CD14-positive monocyte (primary cell): ENCODE results near the gene ACAP1. TPM values are rescaled to one million over a fixed set of nuclear protein-coding genes. Genes with fewer than 3 reads are reported as not detected.

Experiments used
- DNase-seq, 3 donors: peaks; one replicate each; pipeline ENCODE4 v3.0.0-alpha.2; 2011 to 2022
- H2AFZ ChIP-seq: 2 replicates; pipeline ENCODE4 v1.6.0; 2012; ENCODE audit warnings: mild to moderate bottlenecking, low read depth, low read length, inconsistent platforms; ENCODE audit not compliant: insufficient read depth, poor library complexity, severe bottlenecking
- H3K27ac ChIP-seq, 2 donors: 1 replicate in 1 of 2; 2 replicates in 1 of 2; pipeline ENCODE4 v1.5.1; 2012 to 2013; ENCODE audit warnings: low read length in 2 of 2, control low read depth in 1 of 2, inconsistent platforms in 1 of 2, low read depth in 1 of 2, mild to moderate bottlenecking in 1 of 2
- H3K27me3 ChIP-seq, 2 donors: one replicate each; pipeline versions ENCODE4 v1.6.0 to v1.6.1; 2011 to 2013; ENCODE audit warnings: low read length in 2 of 2; ENCODE audit not compliant: control insufficient read depth in 2 of 2, insufficient read depth in 2 of 2
- H3K36me3 ChIP-seq, 2 donors: replicated peaks in 1 of 2; 1 replicate in 1 of 2; 2 replicates in 1 of 2; pipeline versions ENCODE4 v1.5.1 to v1.6.1; 2012 to 2013; ENCODE audit warnings: low read length in 2 of 2, control low read depth in 1 of 2, inconsistent platforms in 1 of 2, mild to moderate bottlenecking in 1 of 2; ENCODE audit not compliant: insufficient read depth in 2 of 2, control insufficient read depth in 1 of 2
- H3K4me1 ChIP-seq, 2 donors: 1 replicate in 1 of 2; 2 replicates in 1 of 2; pipeline versions ENCODE4 v1.5.1 to v1.6.1; 2012 to 2013; ENCODE audit warnings: low read length in 2 of 2, control low read depth in 1 of 2, inconsistent platforms in 1 of 2, mild to moderate bottlenecking in 1 of 2, moderate library complexity in 1 of 2; ENCODE audit not compliant: insufficient read depth in 2 of 2, control insufficient read depth in 1 of 2
- H3K4me2 ChIP-seq: replicated peaks from 2 replicates; pipeline ENCODE3; 2012; ENCODE audit warnings: low read length, moderate library complexity, mild to moderate bottlenecking; ENCODE audit not compliant: poor library complexity, severe bottlenecking; ENCODE audit errors: extremely low read depth
- H3K4me3 ChIP-seq, 3 experiments: fragments of 200-600 bp in 1 of 3; sonication (generic) in 1 of 3; replicated peaks in 1 of 3; 1 replicate in 2 of 3; 2 replicates in 1 of 3; pipeline ENCODE4 v1.5.1; 2011 to 2013; ENCODE audit warnings: low read length in 3 of 3, mild to moderate bottlenecking in 3 of 3, control low read depth in 2 of 3, low read depth in 2 of 3, inconsistent platforms in 1 of 3, moderate library complexity in 1 of 3
- H3K79me2 ChIP-seq: 2 replicates; pipeline ENCODE4 v1.6.0; 2012; ENCODE audit warnings: mild to moderate bottlenecking, control low read depth, inconsistent platforms, low read length, moderate library complexity; ENCODE audit not compliant: insufficient read depth
- H3K9ac ChIP-seq: 2 replicates; pipeline ENCODE4 v1.6.0; 2017; ENCODE audit warnings: low read length, mild to moderate bottlenecking; ENCODE audit not compliant: insufficient read depth, poor library complexity, severe bottlenecking
- H3K9me3 ChIP-seq, 2 donors: replicated peaks in 1 of 2; 1 replicate in 1 of 2; 2 replicates in 1 of 2; pipeline versions ENCODE4 v1.5.1 to v1.6.1; 2012 to 2013; ENCODE audit warnings: low read length in 2 of 2, control low read depth in 1 of 2; ENCODE audit not compliant: control insufficient read depth in 1 of 2, insufficient read depth in 1 of 2
- H4K20me1 ChIP-seq: 2 replicates; pipeline ENCODE4 v1.6.0; 2012; ENCODE audit warnings: mild to moderate bottlenecking, low read length, control low read depth, moderate library complexity; ENCODE audit not compliant: insufficient read depth
- H3K27ac Mint-ChIP-seq, 7 donors: one replicate each; pipeline ENCODE4 v1.8.0; 2020; ENCODE audit warnings: mild to moderate bottlenecking in 7 of 7, mixed read lengths in 7 of 7, moderate library complexity in 6 of 7, inconsistent platforms in 2 of 7
- H3K27me3 Mint-ChIP-seq, 3 donors: one replicate each; pipeline ENCODE4 v1.8.0; 2021 to 2022; ENCODE audit warnings: low read depth in 3 of 3, mild to moderate bottlenecking in 3 of 3, mixed read lengths in 3 of 3, moderate library complexity in 3 of 3, inconsistent platforms in 1 of 3
- H3K36me3 Mint-ChIP-seq, 2 donors: one replicate each; pipeline ENCODE4 v1.8.0; 2020; ENCODE audit warnings: mixed read lengths in 2 of 2, inconsistent platforms in 1 of 2, mild to moderate bottlenecking in 1 of 2
- H3K4me1 Mint-ChIP-seq: one replicate; pipeline ENCODE4 v1.8.0; 2020; ENCODE audit warnings: mild to moderate bottlenecking, mixed read lengths
- H3K4me3 Mint-ChIP-seq, 2 donors: one replicate each; pipeline ENCODE4 v1.8.0; 2020; ENCODE audit warnings: mild to moderate bottlenecking in 2 of 2, mixed read lengths in 2 of 2, moderate library complexity in 1 of 2
- H3K9me3 Mint-ChIP-seq, 7 donors: one replicate each; pipeline ENCODE4 v1.8.0; 2020 to 2022; ENCODE audit warnings: mixed read lengths in 7 of 7, mild to moderate bottlenecking in 6 of 7, moderate library complexity in 6 of 7, inconsistent platforms in 2 of 7
- WGBS: methylation state at CpG from one replicate; pipeline ENCODE4 v1.1.5; 2013; ENCODE audit warnings: missing lambda C conversion rate; ENCODE audit not compliant: insufficient coverage; 5-methylcytosine and 5-hydroxymethylcytosine counted together
- intact Hi-C, 2 donors: fragments of 100-400 bp; cut with micrococcal nuclease; formaldehyde crosslinking; loops; one replicate each; pipeline versions ENCODE4 v1.15.0 to v1.15.1; 2023
- polyA plus RNA-seq, 3 donors: library from polyadenylated mRNA; depleted of rRNA in 1 of 3; unstranded in 2 of 3; stranded (reverse) in 1 of 3; fragments of 300-500 nt in 2 of 3; fragments of >200 nt in 1 of 3; fragmentation: Illumina TruSeq in 2 of 3; gene quantifications; 1 replicate in 2 of 3; 2 replicates in 1 of 3; pipeline ENCODE4 v1.2.3, GENCODE V29; 2012 to 2021
- TF ChIP-seq, protein P1 (sequence below): fragments of 200-600 bp; IDR thresholded peaks from one replicate; pipeline ENCODE4 v1.8.0; 2022; ENCODE audit warnings: antibody characterized with exemption, mild to moderate bottlenecking

ACAP1 gene
- polyA plus RNA-seq, 3 donors, result 32.1 to 68.5 (median 40.5) TPM

DNA sequence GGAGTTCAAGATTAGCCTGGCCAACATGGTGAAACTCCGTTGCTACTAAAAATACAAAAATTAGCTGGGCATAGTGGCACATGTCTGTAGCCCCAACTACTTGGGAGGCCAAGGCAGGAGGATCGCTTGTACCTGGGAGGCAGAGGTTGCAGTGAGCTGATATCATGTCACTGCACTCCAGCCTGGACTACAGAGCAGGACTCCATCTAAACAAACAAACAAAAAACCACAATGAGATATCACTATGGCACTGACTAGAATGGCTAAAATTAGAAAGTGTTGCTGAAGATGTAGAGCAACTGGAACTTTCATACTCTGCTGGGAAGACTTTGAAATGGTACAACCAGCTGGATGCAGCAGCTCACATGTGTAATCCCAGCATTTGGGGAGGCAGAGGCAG is 38.0 kb downstream of the ACAP1 start:
- no peak for DNase-seq
- Mint-ChIP-seq H3K4me1 (no peaks in the 10 kb centered on the region), H3K27me3 (peaks cover 13 to 30% (median 21%) of the 10 kb centered on the region in 3 donors), H3K9me3 (peaks cover 4 to 11% (median 6%) of the 10 kb centered on the region in 7 donors), H3K4me3 (no peak overlapping the region), H3K36me3 (no peaks in the 10 kb centered on the region), H3K27ac (peak overlapping the region in 1 of 7 donors; percentile 54)
- intact Hi-C loops, result no loop called here
- H3K4me1 ChIP-seq, result no peaks in the 10 kb centered on the region
- no peaks in the 10 kb centered on the region for H4K20me1 ChIP-seq
- peaks cover 0 to 4% of the 10 kb centered on the region in 2 donors for H3K27me3 ChIP-seq
- no peak overlapping the region for H3K4me2 ChIP-seq
- H3K27ac ChIP-seq, result no peak overlapping the region
- TF ChIP-seq, protein P1, sequence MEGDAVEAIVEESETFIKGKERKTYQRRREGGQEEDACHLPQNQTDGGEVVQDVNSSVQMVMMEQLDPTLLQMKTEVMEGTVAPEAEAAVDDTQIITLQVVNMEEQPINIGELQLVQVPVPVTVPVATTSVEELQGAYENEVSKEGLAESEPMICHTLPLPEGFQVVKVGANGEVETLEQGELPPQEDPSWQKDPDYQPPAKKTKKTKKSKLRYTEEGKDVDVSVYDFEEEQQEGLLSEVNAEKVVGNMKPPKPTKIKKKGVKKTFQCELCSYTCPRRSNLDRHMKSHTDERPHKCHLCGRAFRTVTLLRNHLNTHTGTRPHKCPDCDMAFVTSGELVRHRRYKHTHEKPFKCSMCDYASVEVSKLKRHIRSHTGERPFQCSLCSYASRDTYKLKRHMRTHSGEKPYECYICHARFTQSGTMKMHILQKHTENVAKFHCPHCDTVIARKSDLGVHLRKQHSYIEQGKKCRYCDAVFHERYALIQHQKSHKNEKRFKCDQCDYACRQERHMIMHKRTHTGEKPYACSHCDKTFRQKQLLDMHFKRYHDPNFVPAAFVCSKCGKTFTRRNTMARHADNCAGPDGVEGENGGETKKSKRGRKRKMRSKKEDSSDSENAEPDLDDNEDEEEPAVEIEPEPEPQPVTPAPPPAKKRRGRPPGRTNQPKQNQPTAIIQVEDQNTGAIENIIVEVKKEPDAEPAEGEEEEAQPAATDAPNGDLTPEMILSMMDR, result no peak
- H3K9me3 ChIP-seq, result no peaks in the 10 kb centered on the region
- no peak overlapping the region for H3K9ac ChIP-seq
- no peak overlapping the region for H2AFZ ChIP-seq
- 94% methylated on average over 2 of the region's 2 CpGs for WGBS
- no peak overlapping the region for H3K4me3 ChIP-seq
- H3K79me2 ChIP-seq, result no peaks in the 10 kb centered on the region
- no peaks in the 10 kb centered on the region for H3K36me3 ChIP-seq

DNA sequence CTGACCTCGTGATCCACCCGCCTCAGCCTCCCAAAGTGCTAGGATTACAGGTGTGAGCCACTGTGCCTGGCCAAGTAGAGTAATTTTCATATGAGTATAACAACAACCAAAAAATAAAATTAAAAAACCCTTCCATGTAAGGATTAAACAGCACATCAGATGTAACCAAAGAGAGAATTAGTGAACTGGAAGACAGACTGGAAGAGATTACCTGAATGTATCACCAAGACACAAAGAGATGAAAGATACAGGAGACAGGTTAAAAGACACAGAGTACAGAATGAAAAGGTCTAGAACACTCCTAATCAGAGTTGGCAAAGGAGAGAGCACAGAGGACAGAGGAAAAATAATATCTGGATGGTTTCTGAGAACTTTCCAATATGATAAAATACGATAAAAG is 42.8 kb downstream of the ACAP1 start:
- peaks cover 11 to 18% of the 10 kb centered on the region in 2 donors for H3K4me1 ChIP-seq
- no CpG with 5 or more reads among the region's 3 CpGs for WGBS
- H3K9ac ChIP-seq, result no peak overlapping the region
- Mint-ChIP-seq H3K4me3 (no peak overlapping the region), H3K27me3 (peaks cover 46 to 67% (median 54%) of the 10 kb centered on the region in 3 donors), H3K27ac (no peak overlapping the region), H3K9me3 (peaks cover 7 to 21% (median 15%) of the 10 kb centered on the region in 7 donors), H3K36me3 (peaks cover 2 to 7% of the 10 kb centered on the region in 2 donors), H3K4me1 (peaks cover 12% of the 10 kb centered on the region)
- peaks cover 34 to 49% of the 10 kb centered on the region in 2 donors for H3K27me3 ChIP-seq
- H3K36me3 ChIP-seq, result no peaks in the 10 kb centered on the region
- H4K20me1 ChIP-seq, result no peaks in the 10 kb centered on the region
- H3K79me2 ChIP-seq, result no peaks in the 10 kb centered on the region
- H3K4me2 ChIP-seq, result no peak overlapping the region
- H3K27ac ChIP-seq, result no peak overlapping the region
- no peak for DNase-seq
- intact Hi-C loops, result no loop called here
- TF ChIP-seq, protein P1, result no peak
- H3K9me3 ChIP-seq, result no peaks in the 10 kb centered on the region
- no peak overlapping the region for H3K4me3 ChIP-seq
- no peak overlapping the region for H2AFZ ChIP-seq
